Stomach (tissue), 9 donors: ENCODE measurements around the gene ATOX1. TPM values are rescaled to one million over a fixed set of nuclear protein-coding genes. Genes with fewer than 3 reads are reported as not detected.
A peak's percentile ranks its signal among the peaks of the same experiment; 100 is the strongest.

Source experiments
- DNase-seq, 2 donors: peaks; one replicate each; pipeline versions ENCODE4 v3.0.0 to v3.0.0-alpha.2; 2013 to 2019
- H3K27ac ChIP-seq, 5 donors: fragments of 200-600 bp in 4 of 5; sonication (generic) in 4 of 5; one replicate each; pipeline ENCODE4 v1.5.1; 2013 to 2019; ENCODE audit warnings: mild to moderate bottlenecking in 1 of 5, moderate library complexity in 1 of 5
- H3K27me3 ChIP-seq, 3 donors: fragments of 200-600 bp; sonication (generic); one replicate each; pipeline ENCODE4 v1.5.1; 2017 to 2019; ENCODE audit warnings: mixed run types in 1 of 3
- H3K36me3 ChIP-seq, 4 donors: fragments of 200-600 bp; sonication (generic); 1 replicate in 3 of 4; 2 replicates in 1 of 4; pipeline ENCODE4 v1.5.1; 2016 to 2019
- H3K4me1 ChIP-seq, 4 donors: fragments of 200-600 bp; sonication (generic); one replicate each; pipeline ENCODE4 v1.5.1; 2016 to 2019
- H3K4me3 ChIP-seq, 4 donors: fragments of 200-600 bp; sonication (generic) in 3 of 4; one replicate each; pipeline ENCODE4 v1.5.1; 2016 to 2019; ENCODE audit warnings: mild to moderate bottlenecking in 1 of 4
- H3K9me3 ChIP-seq, 4 donors: fragments of 200-600 bp; sonication (generic); one replicate each; pipeline ENCODE4 v1.5.1; 2016 to 2019
- EP300 ChIP-seq: sonication (generic); formaldehyde crosslinking; IDR thresholded peaks from one replicate; pipeline ENCODE4 v1.6.1; 2017; ENCODE audit warnings: antibody characterized with exemption
- POLR2A ChIP-seq, 4 donors: fragments of 450-650 bp; IDR thresholded peaks; one replicate each; pipeline ENCODE4 v1.6.1; 2016; ENCODE audit warnings: antibody characterized with exemption in 4 of 4, control low read depth in 2 of 4, mild to moderate bottlenecking in 1 of 4, moderate library complexity in 1 of 4
- POLR2AphosphoS5 ChIP-seq, 3 donors: sonication (generic); formaldehyde crosslinking; IDR thresholded peaks; one replicate each; pipeline ENCODE4 v1.6.1; 2016; ENCODE audit warnings: antibody characterized with exemption in 3 of 3
- WGBS, 5 donors: extraction: QIAGEN DNeasy Blood & Tissue Kit in 3 of 5; methylation state at CpG; one replicate each; pipeline versions ENCODE4 v1.1.5 to v1.1.7; 2013 to 2018; 5-methylcytosine and 5-hydroxymethylcytosine counted together
- intact Hi-C: fragments of 100-400 bp; cut with DNase I; formaldehyde crosslinking; loops from one replicate; pipeline ENCODE4 v1.15.1; 2023; ENCODE audit warnings: low total_unique reads
- polyA plus RNA-seq, 3 donors: library from polyadenylated mRNA; stranded (reverse); fragments of 200-250 nt; gene quantifications; one replicate each; pipeline ENCODE4 v1.2.3, GENCODE V29; 2013
- small RNA-seq, 4 donors: library from RNA; depleted of rRNA; stranded (forward); fragments of <200 nt; gene quantifications; one replicate each; pipeline ENCODE3, GENCODE V24; 2016
- total RNA-seq, 5 donors: library from RNA; depleted of rRNA; stranded (reverse); fragments of >200 nt; gene quantifications; one replicate each; pipeline versions ENCODE4 v1.1.0 to v1.2.3, GENCODE V29; 2014 to 2016
- TF ChIP-seq, protein P1 (sequence below), 7 experiments: fragments of 450-650 bp in 4 of 7; fragments of 200-600 bp in 3 of 7; sonication (generic) in 3 of 7; IDR thresholded peaks; one replicate each; pipeline ENCODE4 v1.5.1; 2016 to 2019; ENCODE audit warnings: antibody characterized with exemption in 7 of 7, control low read depth in 2 of 7, mild to moderate bottlenecking in 1 of 7
- donor health status: healthy with polysubstance abuse.
- donor health status: Bipolar disorder and iron deficiency.
- donor health status: healthy.

Gene ATOX1
- total and polyA plus RNA-seq, 8 donors: 24.6 to 177 (median 80.6) TPM; not detected in 1

DNA sequence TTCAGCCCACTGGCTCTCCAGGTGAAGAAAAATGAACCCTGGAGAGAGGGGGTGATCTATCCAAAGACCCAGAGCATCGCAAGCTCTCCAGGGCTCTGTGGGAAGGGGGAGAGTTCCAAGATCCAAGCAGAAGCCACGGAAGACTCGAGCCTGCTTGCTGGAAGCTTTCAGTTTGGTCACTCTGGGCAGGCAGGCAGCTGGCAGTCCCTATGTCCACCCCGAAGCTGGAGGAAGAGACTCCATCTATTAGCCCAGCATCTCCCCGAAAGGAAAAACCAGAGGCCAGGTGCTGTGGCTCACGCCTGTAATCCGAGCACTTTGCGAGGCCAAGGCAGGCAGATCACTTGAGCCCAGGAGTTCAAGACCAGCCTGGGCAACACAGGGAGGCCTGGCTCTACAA is 61.0 kb downstream of the ATOX1 start:
- peak overlapping the region in 4 of 5 donors; percentile 42 to 82 (median 76) for H3K27ac ChIP-seq
- intact Hi-C loops: no loop called here
- H3K4me3 ChIP-seq: no peak overlapping the region
- H3K36me3 ChIP-seq: no peaks in the 10 kb centered on the region
- TF ChIP-seq EP300 (no peak), POLR2A (IDR thresholded peaks at IDR 0.05) (no peak), POLR2AphosphoS5 (IDR thresholded peaks at IDR 0.05) (no peak)
- TF ChIP-seq, protein P1, sequence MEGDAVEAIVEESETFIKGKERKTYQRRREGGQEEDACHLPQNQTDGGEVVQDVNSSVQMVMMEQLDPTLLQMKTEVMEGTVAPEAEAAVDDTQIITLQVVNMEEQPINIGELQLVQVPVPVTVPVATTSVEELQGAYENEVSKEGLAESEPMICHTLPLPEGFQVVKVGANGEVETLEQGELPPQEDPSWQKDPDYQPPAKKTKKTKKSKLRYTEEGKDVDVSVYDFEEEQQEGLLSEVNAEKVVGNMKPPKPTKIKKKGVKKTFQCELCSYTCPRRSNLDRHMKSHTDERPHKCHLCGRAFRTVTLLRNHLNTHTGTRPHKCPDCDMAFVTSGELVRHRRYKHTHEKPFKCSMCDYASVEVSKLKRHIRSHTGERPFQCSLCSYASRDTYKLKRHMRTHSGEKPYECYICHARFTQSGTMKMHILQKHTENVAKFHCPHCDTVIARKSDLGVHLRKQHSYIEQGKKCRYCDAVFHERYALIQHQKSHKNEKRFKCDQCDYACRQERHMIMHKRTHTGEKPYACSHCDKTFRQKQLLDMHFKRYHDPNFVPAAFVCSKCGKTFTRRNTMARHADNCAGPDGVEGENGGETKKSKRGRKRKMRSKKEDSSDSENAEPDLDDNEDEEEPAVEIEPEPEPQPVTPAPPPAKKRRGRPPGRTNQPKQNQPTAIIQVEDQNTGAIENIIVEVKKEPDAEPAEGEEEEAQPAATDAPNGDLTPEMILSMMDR (IDR thresholded peaks at IDR 0.05): no peak
- no peaks in the 10 kb centered on the region for H3K27me3 ChIP-seq
- WGBS, 5 donors: 40 to 82% (median 76%) methylated on average over 4 to 8 of the region's 8 CpGs
- peaks cover 3 to 22% (median 10%) of the 10 kb centered on the region in 4 donors for H3K4me1 ChIP-seq
- no peaks in the 10 kb centered on the region for H3K9me3 ChIP-seq
- no peak for DNase-seq

DNA sequence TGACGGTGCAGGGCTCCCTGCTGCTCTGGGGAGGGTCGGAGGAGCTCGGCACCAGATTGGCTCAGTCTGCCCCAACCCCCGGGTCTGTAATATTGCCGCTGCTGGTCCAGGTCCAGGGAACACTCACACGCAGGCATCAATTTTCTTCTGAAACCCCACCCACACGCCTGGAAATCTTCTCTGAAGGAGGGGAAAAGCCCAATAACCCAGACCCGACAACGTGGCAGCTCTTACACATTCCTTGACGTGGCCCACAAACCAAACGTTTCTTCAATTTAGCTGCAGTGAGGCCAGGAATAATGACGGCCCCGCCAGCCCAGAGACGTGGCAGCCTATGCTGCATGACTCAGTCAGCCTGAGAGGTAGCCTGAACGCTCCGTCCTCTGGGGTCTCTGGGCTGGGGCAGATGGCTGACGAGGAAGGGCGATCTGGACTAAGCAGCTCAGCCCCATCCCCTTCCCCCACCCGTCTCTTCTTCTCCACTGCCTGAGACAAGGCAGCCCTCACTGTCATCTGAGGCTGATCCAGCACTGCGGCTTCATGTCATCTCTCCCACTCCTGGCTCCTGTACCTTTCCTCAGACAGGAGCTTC is 61.9 kb downstream of the ATOX1 start:
- Histone ChIP-seq H3K36me3 (no peaks in the 10 kb centered on the region), H3K27ac (peak overlapping the region; percentile 32 to 82 (median 74)), H3K27me3 (no peaks in the 10 kb centered on the region), H3K9me3 (no peaks in the 10 kb centered on the region), H3K4me3 (peak overlapping the region in 1 of 4 donors; percentile 5), H3K4me1 (peaks cover 3 to 22% (median 10%) of the 10 kb centered on the region in 4 donors)
- intact Hi-C loops: no loop called here
- TF ChIP-seq POLR2A (IDR thresholded peaks at IDR 0.05) (no peak), POLR2AphosphoS5 (IDR thresholded peaks at IDR 0.05) (peak in 1 of 3 donors; percentile 42)
- 27 to 36% (median 32%) methylated on average over 18 to 20 of the region's 20 CpGs for WGBS, 5 donors
- DNase-seq: peak in 1 of 2 donors; percentile 93

DNA sequence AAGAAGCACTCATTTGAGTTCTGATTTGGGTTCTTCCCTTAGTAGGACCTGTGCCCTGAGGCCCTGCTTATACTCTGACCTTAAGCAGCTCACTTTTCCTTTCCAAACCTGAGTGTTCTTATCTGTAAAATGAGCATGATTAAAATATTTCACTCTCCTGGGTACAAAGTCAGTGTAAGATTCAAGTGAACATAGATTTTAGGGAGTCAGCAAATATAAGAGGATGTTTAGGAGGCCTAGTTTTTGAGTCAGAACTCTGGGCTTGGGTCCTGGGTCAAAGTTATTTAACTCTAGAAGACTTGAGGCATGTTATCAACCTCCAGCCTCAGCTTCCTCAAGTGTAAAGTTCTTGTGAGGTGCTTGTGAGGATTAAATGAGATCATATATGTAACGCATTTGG is 63.0 kb downstream of the ATOX1 start:
- H3K9me3 ChIP-seq: no peaks in the 10 kb centered on the region
- H3K27me3 ChIP-seq: no peaks in the 10 kb centered on the region
- intact Hi-C loops: no loop called here
- H3K27ac ChIP-seq: peak overlapping the region in 2 of 5 donors; percentile 42 to 82
- TF ChIP-seq POLR2AphosphoS5 (IDR thresholded peaks at IDR 0.05): no peak
- H3K36me3 ChIP-seq: no peaks in the 10 kb centered on the region
- WGBS, 5 donors: 83 to 94% (median 90%) methylated on average over 1 of the region's 1 CpG
- DNase-seq: no peak
- peaks cover 3 to 22% (median 10%) of the 10 kb centered on the region in 4 donors for H3K4me1 ChIP-seq
- no peak overlapping the region for H3K4me3 ChIP-seq

DNA sequence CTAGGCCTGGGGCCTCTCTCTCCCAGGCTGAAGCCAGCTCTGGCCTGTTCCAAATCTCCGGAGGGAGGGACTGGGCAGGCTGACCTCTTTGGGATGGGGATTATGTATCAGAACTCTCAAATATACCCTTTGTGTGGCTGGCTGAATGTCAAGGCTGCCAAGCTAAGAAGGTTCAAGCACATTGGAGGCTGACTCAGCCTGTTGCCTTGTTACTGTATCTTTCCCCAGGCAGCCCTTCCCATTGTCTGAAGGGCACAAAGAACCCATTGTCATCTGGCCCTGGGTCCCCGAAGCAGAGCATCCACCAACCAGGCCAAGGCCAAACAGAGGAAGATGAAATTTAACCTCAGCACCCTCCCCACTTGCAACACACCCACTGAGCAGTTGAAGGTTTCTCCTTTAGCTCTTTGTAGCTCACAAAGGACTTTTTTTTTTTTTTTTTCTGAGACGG is 64.4 kb downstream of the ATOX1 start:
- WGBS, 5 donors: 75 to 83% (median 79%) methylated on average over 3 of the region's 3 CpGs
- Histone ChIP-seq H3K27ac (no peak overlapping the region), H3K36me3 (no peaks in the 10 kb centered on the region), H3K4me1 (peaks cover 3 to 15% (median 5%) of the 10 kb centered on the region in 4 donors), H3K4me3 (no peak overlapping the region), H3K9me3 (no peaks in the 10 kb centered on the region), H3K27me3 (no peaks in the 10 kb centered on the region)
- intact Hi-C loops: no loop called here
- TF ChIP-seq EP300 (no peak), POLR2A (IDR thresholded peaks at IDR 0.05) (no peak), POLR2AphosphoS5 (IDR thresholded peaks at IDR 0.05) (no peak)
- TF ChIP-seq, protein P1 (IDR thresholded peaks at IDR 0.05): no peak
- DNase-seq: peak in 1 of 2 donors; percentile 58

Small RNA genes within 50 kb of the gene (small RNA-seq; reads per million reads assigned to genes)
- gene RN7SKP232: 0 reads per million in 4 donors

Other genes starting within 250 kb of the ATOX1 start
- 1 to 10 TPM in 1 of 5 donors, under 1 TPM in 2, not detected in 2; 0.18 to 4.5 (median 0.58) TPM for gene FAT2, start 167.3 kb downstream of the ATOX1 start, total RNA-seq
- 10 to 100 TPM in 1 of 3 donors, not detected in 2; 16.8 TPM for gene FAT2, start 167.3 kb downstream of the ATOX1 start, polyA plus RNA-seq
- gene SPARC, start 71.7 kb downstream of the ATOX1 start, total RNA-seq: 1,000 to 10,000 TPM in 1 of 5 donors, 100 to 1,000 TPM in 3, 10 to 100 TPM in 1; 36.2 to 1,348 (median 170) TPM
- gene SPARC, start 71.7 kb downstream of the ATOX1 start, polyA plus RNA-seq: 10 to 100 TPM; 80.9 to 87.7 (median 86.7) TPM
- 100 to 1,000 TPM in 1 of 5 donors, 10 to 100 TPM in 4; 47.3 to 138 (median 68.7) TPM for gene G3BP1, start 13.3 kb upstream of the ATOX1 start, total RNA-seq
- gene G3BP1, start 13.3 kb upstream of the ATOX1 start, polyA plus RNA-seq: 10 to 100 TPM; 15.1 to 20.4 (median 18.6) TPM
- not detected for gene GLRA1, start 166.2 kb upstream of the ATOX1 start, total RNA-seq
- gene GLRA1, start 166.2 kb upstream of the ATOX1 start, polyA plus RNA-seq: not detected